Right lobe of liver (tissue), 6 donors: ENCODE results near the gene CCDC6. TPM values are rescaled to one million over a fixed set of nuclear protein-coding genes. Genes with fewer than 3 reads are reported as not detected.

Source experiments
- ATAC-seq, 4 donors: fragments of 200-7000 bp; cut with Tn5 transposase; one replicate each; pipeline ENCODE4 v1.9.1; 2020; ENCODE audit warnings: mild to moderate bottlenecking in 4 of 4, moderate library complexity in 4 of 4
- DNase-seq, 3 donors: peaks; one replicate each; pipeline ENCODE4 v3.0.0-alpha.2; 2020
- H3K27ac ChIP-seq, 3 donors: fragments of 200-600 bp; one replicate each; pipeline ENCODE4 v1.8.0; 2022
- H3K27me3 ChIP-seq, 2 donors: fragments of 200-600 bp; one replicate each; pipeline ENCODE4 v1.8.0; 2022
- H3K36me3 ChIP-seq, 4 donors: fragments of 200-600 bp; sonication (generic) in 1 of 4; one replicate each; pipeline versions ENCODE4 v1.5.1 to v1.8.0; 2017 to 2022; ENCODE audit warnings: control low read depth in 1 of 4
- H3K4me1 ChIP-seq, 4 donors: fragments of 200-600 bp; sonication (generic) in 1 of 4; one replicate each; pipeline versions ENCODE4 v1.5.1 to v1.8.0; 2017 to 2022; ENCODE audit warnings: control low read depth in 1 of 4
- H3K4me3 ChIP-seq, 3 donors: fragments of 200-600 bp; one replicate each; pipeline ENCODE4 v1.8.0; 2022
- H3K9me3 ChIP-seq, 4 donors: fragments of 200-600 bp; sonication (generic) in 1 of 4; one replicate each; pipeline versions ENCODE4 v1.5.1 to v1.8.0; 2017 to 2022; ENCODE audit warnings: control low read depth in 1 of 4
- CTCF ChIP-seq, 4 donors: fragments of 200-600 bp in 3 of 4; fragments of 450-650 bp in 1 of 4; IDR thresholded peaks; one replicate each; pipeline versions ENCODE4 v1.5.1 to v1.8.0; 2016 to 2022; ENCODE audit warnings: antibody characterized with exemption in 4 of 4, mild to moderate bottlenecking in 2 of 4
- POLR2A ChIP-seq: fragments of 450-650 bp; IDR thresholded peaks from one replicate; pipeline ENCODE4 v1.6.1; 2017; ENCODE audit warnings: antibody characterized with exemption, mild to moderate bottlenecking
- WGBS: methylation state at CpG from one replicate; pipeline ENCODE4 v1.1.6; 2018; ENCODE audit warnings: low coverage, low lambda C conversion rate; ENCODE audit not compliant: insufficient coverage; ENCODE audit errors: missing lambda C conversion rate; 5-methylcytosine and 5-hydroxymethylcytosine counted together
- intact Hi-C, 2 donors: fragments of 100-400 bp; cut with DNase I; formaldehyde crosslinking; loops; one replicate each; pipeline versions ENCODE4 v1.11.2 to v1.14.1; 2022
- total RNA-seq, 6 experiments: library from RNA; depleted of rRNA in 2 of 6; stranded (reverse); fragments of >200 nt in 2 of 6; fragmentation: NEBNext Ultra II Directional in 3 of 6; extraction: Animal tissue kit (Norgen Biotek cat#: 25700) in 3 of 6; gene quantifications; one replicate each; pipeline versions ENCODE4 v1.1.0 to v1.2.4, GENCODE V29; 2016 to 2023
- donor health status: DM: no; HTN: yes; CAD: no.
- donor health status: DM: no; HTN: no; CAD: no.
- donor health status: DM: no; HTN: no; CAD: no.
- donor health status: DM: no; HTN: yes; CAD: no.
- donor health status: DM: no; HTN: yes; CAD: no.

The CCDC6 gene
- total RNA-seq, 6 experiments from 2014 or later = 9.2 to 20.4 (median 14.8) TPM

DNA sequence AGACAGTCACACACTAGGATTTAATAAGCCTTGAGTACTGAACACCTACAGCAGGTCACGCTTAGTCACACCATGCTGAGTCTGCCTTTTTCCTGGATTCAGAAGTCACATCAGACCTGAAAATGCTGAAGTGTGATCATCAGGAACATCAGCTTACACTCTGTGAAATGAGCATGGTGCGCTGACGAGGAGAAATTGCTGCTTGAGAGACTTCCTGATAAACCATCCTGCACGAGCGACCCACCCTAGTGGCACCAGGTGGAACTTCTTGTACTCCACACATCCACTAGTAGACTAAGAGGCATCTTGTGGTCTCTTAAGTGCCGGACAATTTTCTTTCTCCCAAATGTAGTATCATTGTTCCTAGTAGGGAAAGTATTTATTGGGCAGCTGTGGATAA, 101.3 kb downstream of the CCDC6 start:
- ATAC-seq = peak; percentile 30 to 55 (median 46)
- no peak overlapping the region for H3K4me3 ChIP-seq
- no peak overlapping the region for H3K27ac ChIP-seq
- no peaks in the 10 kb centered on the region for H3K4me1 ChIP-seq
- no peak for DNase-seq
- TF ChIP-seq CTCF (IDR thresholded peaks at IDR 0.05) (peak in 3 of 4 donors; percentile 17 to 34 (median 24)), POLR2A (no peak)
- no peaks in the 10 kb centered on the region for H3K9me3 ChIP-seq
- WGBS = 83% methylated on average over 4 of the region's 6 CpGs
- no peaks in the 10 kb centered on the region for H3K27me3 ChIP-seq
- intact Hi-C loops = no loop called here
- H3K36me3 ChIP-seq = peaks cover 0 to 33% (median 17%) of the 10 kb centered on the region in 4 donors

DNA sequence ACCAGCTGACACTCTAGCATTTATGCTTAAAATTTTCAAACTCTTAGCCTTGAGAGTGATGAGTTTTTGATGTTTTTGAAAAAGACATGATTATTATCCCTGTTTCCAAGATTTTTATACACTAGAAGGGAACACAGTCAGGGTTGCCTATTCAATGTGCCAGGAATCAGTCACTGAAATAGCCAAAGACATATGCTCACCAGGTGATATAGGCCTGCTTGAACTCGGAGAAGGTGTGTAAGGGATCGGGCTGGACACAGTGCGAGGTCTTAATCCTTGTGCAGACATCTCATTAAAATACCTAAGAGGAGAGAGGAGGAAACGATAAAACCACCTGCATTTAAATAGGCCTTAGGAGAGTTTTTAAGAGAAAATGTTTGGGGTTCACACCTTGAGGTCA, 102.1 kb downstream of the CCDC6 start:
- WGBS = 93% methylated on average over 4 of the region's 4 CpGs
- H3K36me3 ChIP-seq = peaks cover 0 to 33% (median 17%) of the 10 kb centered on the region in 4 donors
- H3K27me3 ChIP-seq = no peaks in the 10 kb centered on the region
- TF ChIP-seq POLR2A = no peak
- no peak for TF ChIP-seq CTCF (IDR thresholded peaks at IDR 0.05)
- no peaks in the 10 kb centered on the region for H3K9me3 ChIP-seq
- DNase-seq (no peak), ATAC-seq (no peak)
- no peak overlapping the region for H3K27ac ChIP-seq
- H3K4me3 ChIP-seq = no peak overlapping the region
- intact Hi-C loops = no loop called here
- H3K4me1 ChIP-seq = no peaks in the 10 kb centered on the region

GRCh38 chr10:59803714-59804113, 102.6 kb downstream of the CCDC6 start:
- DNase-seq (no peak), ATAC-seq (peak; percentile 46 to 78 (median 62))
- 86% methylated on average over 1 of the region's 1 CpG for WGBS
- H3K36me3 ChIP-seq = peaks cover 0 to 33% (median 17%) of the 10 kb centered on the region in 4 donors
- no peaks in the 10 kb centered on the region for H3K4me1 ChIP-seq
- H3K9me3 ChIP-seq = no peaks in the 10 kb centered on the region
- no peak for TF ChIP-seq POLR2A
- no peak for TF ChIP-seq CTCF (IDR thresholded peaks at IDR 0.05)
- H3K27ac ChIP-seq = no peak overlapping the region
- no peak overlapping the region for H3K4me3 ChIP-seq
- H3K27me3 ChIP-seq = no peaks in the 10 kb centered on the region
- intact Hi-C loops = no loop called here

DNA sequence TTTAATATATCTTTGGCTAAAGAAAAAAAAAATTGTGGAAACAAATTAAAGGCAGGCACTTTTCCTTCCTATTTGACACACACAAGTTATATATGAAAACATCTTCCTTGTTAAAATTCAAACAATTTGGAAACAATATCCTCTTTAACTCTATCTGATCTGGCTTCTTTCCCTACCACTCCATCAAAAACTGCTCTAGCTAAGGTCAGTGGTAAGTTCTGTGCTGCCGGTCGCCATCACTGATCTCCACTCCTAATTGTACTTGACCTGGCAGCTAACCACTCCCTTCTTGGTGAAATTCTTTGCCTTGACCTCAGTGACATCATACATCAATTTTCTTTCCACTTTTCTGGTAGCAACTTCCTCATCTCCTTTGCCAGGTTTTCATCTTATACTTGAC, 105.2 kb downstream of the CCDC6 start:
- H3K4me1 ChIP-seq = no peaks in the 10 kb centered on the region
- TF ChIP-seq POLR2A = no peak
- TF ChIP-seq CTCF (IDR thresholded peaks at IDR 0.05) = no peak
- H3K36me3 ChIP-seq = peaks cover 0 to 26% (median 14%) of the 10 kb centered on the region in 4 donors
- H3K27ac ChIP-seq = no peak overlapping the region
- no peaks in the 10 kb centered on the region for H3K9me3 ChIP-seq
- H3K27me3 ChIP-seq = no peaks in the 10 kb centered on the region
- intact Hi-C loops = no loop called here
- ATAC-seq = no peak
- WGBS = 93% methylated on average over 2 of the region's 2 CpGs
- DNase-seq = no peak
- no peak overlapping the region for H3K4me3 ChIP-seq

DNA sequence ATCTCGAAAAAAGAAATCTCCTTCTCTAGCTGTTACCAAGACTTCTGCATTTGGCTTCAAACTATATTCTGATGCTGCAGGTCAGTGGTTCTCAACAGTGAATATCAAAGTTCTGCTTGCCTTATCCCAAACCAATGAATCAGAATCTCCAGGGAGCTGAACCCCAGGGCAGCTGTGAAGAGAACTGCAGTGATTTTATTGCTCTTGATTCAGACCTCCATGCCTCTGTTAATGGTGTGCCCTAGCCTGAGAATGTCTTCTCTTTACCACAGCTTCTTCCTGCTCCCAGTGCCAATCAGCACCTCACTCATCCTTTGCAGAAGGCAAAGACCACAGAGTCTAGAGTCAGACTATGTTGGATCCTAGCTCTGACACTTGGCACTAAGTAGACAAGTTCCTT, 106.9 kb downstream of the CCDC6 start:
- intact Hi-C loops = no loop called here

More for the DNA sequence above, 106.9 kb downstream of the CCDC6 start:
- no peak for ATAC-seq
- Histone ChIP-seq H3K4me3 (no peak overlapping the region), H3K4me1 (no peaks in the 10 kb centered on the region), H3K36me3 (peaks cover 0 to 14% (median 4%) of the 10 kb centered on the region in 4 donors), H3K9me3 (no peaks in the 10 kb centered on the region), H3K27me3 (no peaks in the 10 kb centered on the region), H3K27ac (no peak overlapping the region)
- DNase-seq = no peak
- whole genome bisulfite sequencing = 100% methylated on average over 1 of the region's 1 CpG
- TF ChIP-seq POLR2A (no peak), CTCF (IDR thresholded peaks at IDR 0.05) (no peak)
